ENCODE data around the gene NRCAM.

NRCAM gene

DNA sequence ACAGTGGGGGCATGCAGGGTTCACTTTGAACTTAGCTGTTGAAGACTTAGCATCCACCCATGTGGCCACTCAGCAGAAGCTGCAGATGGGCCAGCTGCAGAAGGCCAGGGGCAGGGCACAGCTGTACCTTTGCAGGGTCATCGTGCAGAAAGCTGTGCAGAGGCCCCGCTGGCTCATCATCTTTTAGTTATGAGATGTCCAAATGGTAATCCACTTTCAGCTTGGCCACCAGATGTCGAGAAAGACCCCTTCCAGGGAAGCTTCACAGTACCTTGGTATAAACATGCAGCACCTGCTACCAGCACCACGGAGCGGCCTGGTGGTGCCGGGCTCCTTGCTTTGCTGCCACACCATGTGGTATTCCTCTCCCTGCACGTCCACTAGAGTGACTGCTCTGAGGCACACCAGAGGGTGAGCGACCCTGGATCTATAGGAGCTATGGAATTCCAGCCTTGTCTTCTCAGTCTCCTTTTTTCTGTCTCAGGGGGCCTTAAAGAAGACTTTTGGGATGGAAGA lies 251.9 kb downstream of the NRCAM start:
- TF ChIP-seq, protein P1, sequence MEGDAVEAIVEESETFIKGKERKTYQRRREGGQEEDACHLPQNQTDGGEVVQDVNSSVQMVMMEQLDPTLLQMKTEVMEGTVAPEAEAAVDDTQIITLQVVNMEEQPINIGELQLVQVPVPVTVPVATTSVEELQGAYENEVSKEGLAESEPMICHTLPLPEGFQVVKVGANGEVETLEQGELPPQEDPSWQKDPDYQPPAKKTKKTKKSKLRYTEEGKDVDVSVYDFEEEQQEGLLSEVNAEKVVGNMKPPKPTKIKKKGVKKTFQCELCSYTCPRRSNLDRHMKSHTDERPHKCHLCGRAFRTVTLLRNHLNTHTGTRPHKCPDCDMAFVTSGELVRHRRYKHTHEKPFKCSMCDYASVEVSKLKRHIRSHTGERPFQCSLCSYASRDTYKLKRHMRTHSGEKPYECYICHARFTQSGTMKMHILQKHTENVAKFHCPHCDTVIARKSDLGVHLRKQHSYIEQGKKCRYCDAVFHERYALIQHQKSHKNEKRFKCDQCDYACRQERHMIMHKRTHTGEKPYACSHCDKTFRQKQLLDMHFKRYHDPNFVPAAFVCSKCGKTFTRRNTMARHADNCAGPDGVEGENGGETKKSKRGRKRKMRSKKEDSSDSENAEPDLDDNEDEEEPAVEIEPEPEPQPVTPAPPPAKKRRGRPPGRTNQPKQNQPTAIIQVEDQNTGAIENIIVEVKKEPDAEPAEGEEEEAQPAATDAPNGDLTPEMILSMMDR (conservative IDR thresholded peaks at IDR 0.05; ENCODE audit: low read depth, low read length): no peak
- no peak overlapping the region for H3K4me3 ChIP-seq (ENCODE audit: low read depth, low read length)
- DNase-seq (ENCODE audit: low read depth): no peak

DNA sequence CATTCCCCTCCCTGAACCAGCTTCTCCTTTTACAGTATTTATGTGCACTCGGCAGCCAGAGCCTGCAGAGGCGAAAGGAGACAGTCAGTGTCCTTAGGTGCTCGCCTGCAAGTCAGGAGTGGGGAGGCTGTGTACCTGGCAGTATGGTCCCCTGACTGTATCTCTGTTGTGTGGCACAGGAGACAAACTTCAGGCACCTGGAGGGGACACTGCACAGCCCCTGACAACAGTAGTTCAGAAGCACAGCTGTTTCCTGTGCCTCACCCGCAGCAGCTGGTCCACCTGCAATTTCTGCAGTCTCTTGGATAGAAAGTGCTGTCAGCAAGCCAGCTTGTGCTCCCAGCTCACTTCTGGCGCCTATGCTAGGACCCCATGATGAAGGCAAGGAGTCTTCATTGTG lies 252.7 kb downstream of the NRCAM start:
- DNase-seq (ENCODE audit: low read depth): no peak
- no peak overlapping the region for H3K4me3 ChIP-seq (ENCODE audit: low read depth, low read length)
- TF ChIP-seq, protein P1 (conservative IDR thresholded peaks at IDR 0.05; ENCODE audit: low read depth, low read length): no peak

DNA sequence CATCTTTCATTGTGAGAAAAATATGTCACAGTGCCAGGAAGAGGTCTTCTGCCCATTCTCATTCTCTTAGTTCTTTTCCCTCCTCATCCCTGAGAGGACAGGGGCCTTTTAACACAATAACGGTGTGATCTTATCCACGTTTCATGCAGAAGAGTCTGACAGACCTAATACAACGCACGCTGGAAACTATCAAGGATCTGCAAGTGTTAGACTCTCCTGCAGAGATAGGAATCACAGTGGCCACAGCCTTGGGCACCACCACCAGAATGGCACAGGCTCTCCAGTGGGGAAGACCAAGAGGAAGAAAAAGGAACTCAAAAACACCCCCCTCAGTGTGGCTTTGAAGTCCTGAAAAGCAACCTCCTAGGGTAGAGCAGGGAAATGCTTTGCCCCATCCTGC lies 253.5 kb downstream of the NRCAM start:
- DNase-seq (ENCODE audit: low read depth): no peak
- no peak overlapping the region for H3K4me3 ChIP-seq (ENCODE audit: low read depth, low read length)
- TF ChIP-seq, protein P1 (conservative IDR thresholded peaks at IDR 0.05; ENCODE audit: low read depth, low read length): no peak

DNA sequence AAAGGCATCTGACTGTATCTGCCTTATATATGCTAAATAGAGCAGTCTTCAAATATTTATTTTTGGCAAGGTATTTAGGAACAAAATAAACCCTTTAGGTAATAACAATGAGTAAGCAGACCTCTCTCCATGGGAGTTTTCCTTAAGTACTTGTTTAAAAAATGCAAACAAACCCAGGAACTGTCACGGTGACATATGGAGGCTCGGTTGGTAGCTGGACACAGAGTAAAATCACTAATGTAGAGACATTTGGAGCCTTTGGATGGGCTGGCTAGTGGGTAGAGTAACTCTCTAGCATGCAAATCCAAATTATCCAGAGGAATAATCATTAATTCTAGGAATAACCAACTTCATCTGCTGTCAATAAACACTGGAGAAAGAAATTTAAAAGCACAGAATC lies 254.5 kb downstream of the NRCAM start:
- no peak for DNase-seq (ENCODE audit: low read depth)
- no peak overlapping the region for H3K4me3 ChIP-seq (ENCODE audit: low read depth, low read length)
- TF ChIP-seq, protein P1 (conservative IDR thresholded peaks at IDR 0.05; ENCODE audit: low read depth, low read length): no peak

DNA sequence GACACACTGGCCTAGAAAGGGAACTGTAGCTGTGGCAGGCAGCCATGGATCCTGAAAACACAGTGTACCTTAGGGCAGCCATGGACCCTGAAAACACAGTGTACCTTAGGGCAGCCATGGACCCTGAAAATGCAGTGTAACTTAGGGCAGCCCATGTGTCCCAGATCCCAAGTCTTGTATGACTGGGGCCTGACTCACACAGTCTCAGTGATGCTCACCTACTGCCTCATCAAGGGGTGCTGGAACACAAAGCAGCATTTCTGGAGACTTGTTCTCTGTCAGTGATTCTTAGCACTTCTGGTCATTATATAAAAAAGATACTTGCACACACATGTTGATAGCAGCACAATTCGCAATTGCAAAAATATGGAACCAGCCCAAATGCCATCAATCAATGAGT lies 255.9 kb downstream of the NRCAM start:
- TF ChIP-seq, protein P1 (conservative IDR thresholded peaks at IDR 0.05; ENCODE audit: low read depth, low read length): no peak
- DNase-seq (ENCODE audit: low read depth): no peak

DNA sequence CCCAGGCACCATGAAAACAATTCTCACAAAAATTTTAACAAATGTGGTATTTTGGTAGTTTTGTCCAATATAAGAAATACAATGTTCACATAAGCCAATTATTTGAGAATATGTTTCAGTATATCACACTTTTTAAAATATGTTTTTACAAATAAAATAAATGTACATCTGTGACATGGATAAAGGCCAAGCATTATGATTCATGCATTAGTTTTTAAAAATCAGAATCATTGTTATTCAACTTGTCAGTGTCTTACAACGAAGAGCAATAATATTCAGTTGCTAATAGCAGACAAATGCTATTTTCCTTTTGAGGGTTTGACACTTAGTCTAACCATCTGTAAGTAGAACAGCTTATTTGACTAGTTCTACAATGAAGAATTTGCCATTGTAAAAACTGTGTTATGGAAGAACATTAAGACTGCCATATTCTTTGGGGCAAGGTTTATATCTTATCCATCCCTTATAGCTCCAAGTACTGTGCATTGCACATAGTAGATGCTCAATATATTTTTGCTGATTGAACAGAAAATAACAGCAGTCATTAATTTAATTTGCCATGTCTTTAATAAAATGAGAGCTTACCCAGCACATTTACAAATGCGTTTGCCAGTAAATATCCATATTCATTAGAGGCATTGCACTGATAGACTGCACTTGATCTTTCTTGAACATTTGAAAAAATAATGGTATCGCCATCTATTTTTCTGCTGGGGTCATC lies 258.7 kb downstream of the NRCAM start:
- DNase-seq (ENCODE audit: low read depth): no peak
- TF ChIP-seq, protein P1 (conservative IDR thresholded peaks at IDR 0.05; ENCODE audit: low read depth, low read length): no peak
- H3K4me3 ChIP-seq (ENCODE audit: low read depth, low read length): no peak overlapping the region

More for the DNA sequence above, 255.9 kb downstream of the NRCAM start:
- H3K4me3 ChIP-seq (ENCODE audit: low read depth, low read length): no peak overlapping the region

DNA sequence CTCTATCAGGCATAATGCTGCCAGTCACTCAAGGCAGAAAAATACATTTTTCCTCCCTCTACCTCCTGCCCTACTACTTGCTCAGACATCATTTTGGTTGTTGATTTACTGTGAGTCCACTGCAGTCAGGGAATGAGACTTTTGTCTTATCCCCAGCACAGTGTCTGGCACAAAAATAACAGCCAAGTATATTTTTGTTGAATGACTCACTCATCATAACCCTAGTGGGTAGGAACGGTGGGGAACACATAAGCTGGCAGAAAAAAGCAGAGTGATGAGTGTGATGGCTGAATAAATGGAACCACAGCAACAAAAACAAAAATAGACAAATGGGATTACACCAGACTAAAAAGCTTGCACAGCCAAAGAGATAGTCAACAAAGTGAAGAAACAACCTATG lies 260.2 kb downstream of the NRCAM start:
- peak; percentile 25 for DNase-seq (ENCODE audit: low read depth)
- no peak overlapping the region for H3K4me3 ChIP-seq (ENCODE audit: low read depth, low read length)
- TF ChIP-seq, protein P1 (conservative IDR thresholded peaks at IDR 0.05; ENCODE audit: low read depth, low read length): no peak
